NCI-H2196 (cell line): ENCODE results near the gene MSRB2.
A peak's percentile ranks its signal among the peaks of the same experiment; 100 is the strongest.
"Not testable (repeated sequence)": the region's sequence is repeated elsewhere in the genome, so short reads cannot be mapped to it uniquely, and the experiment has no call there.

Experiments used
- DNase-seq: peaks from one replicate; lab custom pipeline; 2025; ENCODE audit not compliant: unreplicated experiment; lab: John Stamatoyannopoulos, UW

MSRB2 gene

DNA sequence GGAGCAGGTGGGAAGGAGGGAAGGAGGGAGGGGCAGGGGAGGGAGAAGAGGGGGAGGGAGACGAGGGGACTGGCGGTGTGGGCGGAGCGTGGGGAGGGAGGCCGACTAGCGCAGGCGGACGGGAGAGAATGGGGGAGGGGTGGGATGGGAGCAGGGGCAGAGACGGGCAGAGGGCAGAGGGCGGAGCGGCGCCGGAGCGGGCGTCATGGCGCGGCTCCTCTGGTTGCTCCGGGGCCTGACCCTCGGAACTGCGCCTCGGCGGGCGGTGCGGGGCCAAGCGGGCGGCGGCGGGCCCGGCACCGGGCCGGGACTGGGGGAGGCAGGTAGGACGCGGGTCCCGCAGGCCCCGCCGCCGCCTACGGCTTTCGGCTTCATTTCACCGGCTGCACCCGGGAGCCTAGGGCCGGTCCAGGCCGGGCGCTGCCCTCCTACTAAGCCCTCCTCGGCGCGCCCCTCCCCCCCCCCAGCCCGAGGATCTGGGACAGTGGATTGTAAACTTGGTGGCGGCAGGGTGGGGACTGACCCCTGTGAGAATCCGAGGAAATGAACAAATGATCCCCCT, at the start of gene MSRB2:
Gene MSRB2, plus strand, starts transcription at position 176 of the 562 bp plus-strand sequence. Its CDS starts 30 bp downstream, at position 206.
- DNase-seq, result peak; percentile 71

DNA sequence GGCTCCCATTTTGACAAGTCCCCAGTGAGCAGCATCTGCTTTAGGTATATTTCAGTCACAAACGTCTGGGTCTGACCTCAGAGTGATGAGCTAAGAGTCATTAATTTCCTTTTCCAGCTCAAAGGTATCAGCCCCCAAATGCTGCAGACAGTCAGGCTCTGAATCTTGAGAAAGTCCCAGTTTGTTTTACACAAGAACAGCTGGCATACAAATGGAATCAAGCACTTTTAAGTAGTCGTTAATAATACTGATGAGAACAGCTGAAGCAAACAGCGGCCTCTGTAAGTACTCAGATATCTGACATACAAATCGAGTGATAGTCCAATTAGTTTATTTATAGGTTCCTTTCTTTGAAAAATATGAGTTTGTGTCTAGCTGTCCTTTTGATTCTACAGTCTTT, 49.4 kb upstream of the MSRB2 start:
- no peak for DNase-seq

DNA sequence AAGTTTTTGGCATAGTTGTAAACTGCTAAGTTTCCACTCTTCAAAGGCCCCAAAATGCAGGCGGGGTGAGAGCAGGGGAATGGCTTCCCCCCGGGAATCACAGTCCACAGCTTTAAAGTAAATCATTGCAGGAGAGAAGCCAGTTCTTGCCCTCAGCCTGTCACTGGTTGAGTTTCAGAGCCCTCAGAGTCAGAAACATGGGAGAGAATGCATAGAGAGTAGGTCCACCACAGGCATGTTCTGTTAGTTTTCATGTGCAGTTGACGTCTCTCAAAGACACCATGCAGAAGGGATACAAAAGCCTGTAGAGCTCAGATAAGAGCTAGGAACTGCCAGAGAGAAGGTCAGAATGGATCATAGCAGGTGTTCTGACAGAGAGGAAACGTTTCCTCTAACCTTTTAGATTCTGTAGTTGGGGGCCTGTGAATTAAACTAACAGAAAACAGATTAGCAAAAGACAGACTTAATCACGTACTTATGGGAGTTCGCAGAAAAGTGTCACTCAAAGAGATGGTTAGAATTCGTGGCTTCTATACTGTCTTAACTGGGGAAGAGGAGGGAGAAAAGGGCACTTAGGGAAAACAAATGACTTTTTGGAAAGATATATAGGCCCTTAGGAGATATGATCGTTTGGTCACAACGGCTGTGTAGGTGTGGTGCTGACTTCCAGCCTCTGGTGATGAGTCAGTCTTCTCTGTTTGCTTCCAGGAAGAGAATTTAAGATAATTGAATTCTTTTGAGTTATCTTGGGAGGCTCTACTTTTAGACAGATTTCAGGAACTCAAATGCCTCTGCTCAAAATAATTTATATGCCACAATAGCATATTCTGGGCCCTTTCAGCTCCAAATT, 48.0 kb upstream of the MSRB2 start:
- no peak for DNase-seq

- no peak for DNase-seq
Measured at GRCh38 chr10:23048191-23048590, 47.2 kb upstream of the MSRB2 start.

- no peak for DNase-seq
Measured at GRCh38 chr10:23051278-23051677, 44.1 kb upstream of the MSRB2 start.

DNA sequence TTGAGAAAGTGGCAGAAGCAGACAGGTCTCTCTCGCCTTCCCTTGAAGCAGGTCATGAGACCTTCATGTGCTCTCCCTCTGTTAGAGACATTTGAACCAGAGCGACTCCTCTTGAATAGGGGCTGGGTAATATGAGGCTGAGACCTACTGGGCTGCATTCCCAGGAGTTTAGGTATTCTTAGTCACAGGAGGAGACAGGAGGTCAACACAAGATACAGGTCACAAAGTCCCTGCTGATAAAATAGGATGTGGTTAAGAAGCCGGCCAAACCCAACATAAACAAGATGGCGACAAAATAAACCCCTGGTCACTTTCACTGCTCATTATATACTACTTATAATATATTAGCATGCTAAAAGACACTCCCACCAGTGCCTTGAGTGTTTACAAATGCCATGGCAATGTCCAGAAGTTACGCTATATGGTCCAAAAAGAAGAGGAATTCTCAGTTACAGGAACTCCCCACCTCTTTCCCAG, 43.5 kb upstream of the MSRB2 start:
- no peak for DNase-seq

- no peak for DNase-seq
Measured at GRCh38 chr10:23053036-23053435, 42.3 kb upstream of the MSRB2 start.

GRCh38 chr10:23055424-23056185, 39.8 kb upstream of the MSRB2 start:
- no peak for DNase-seq

- no peak for DNase-seq
Measured at GRCh38 chr10:23056186-23056579, 39.2 kb upstream of the MSRB2 start.

DNA sequence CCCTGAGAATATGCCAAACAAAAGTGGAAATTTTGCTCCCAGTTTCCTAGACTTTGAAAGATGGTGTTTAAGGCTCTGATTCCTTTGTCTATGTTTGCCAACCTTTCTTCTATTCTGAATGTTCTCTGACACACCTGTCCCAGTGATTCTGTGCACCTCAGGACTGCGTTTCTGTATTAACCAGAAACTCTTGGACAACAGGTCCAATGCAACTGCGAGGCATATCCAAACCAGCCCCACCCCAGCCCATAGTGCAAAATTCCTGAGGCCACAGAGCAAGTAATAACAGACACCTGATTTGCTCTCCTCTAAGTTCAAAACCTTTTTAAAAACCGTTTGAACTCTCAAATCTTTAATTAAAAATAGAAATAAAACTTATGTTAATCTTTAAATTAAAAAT, 37.0 kb upstream of the MSRB2 start:
- no peak for DNase-seq

- no peak for DNase-seq
Measured at GRCh38 chr10:23060918-23061317, 34.5 kb upstream of the MSRB2 start.

- DNase-seq, result no peak
Measured at GRCh38 chr10:23063045-23063972, 32.1 kb upstream of the MSRB2 start.

GRCh38 chr10:23063973-23064812, 31.2 kb upstream of the MSRB2 start:
- DNase-seq, result no peak

GRCh38 chr10:23064813-23065114, 30.6 kb upstream of the MSRB2 start:
- DNase-seq, result not testable (repeated sequence)

DNA sequence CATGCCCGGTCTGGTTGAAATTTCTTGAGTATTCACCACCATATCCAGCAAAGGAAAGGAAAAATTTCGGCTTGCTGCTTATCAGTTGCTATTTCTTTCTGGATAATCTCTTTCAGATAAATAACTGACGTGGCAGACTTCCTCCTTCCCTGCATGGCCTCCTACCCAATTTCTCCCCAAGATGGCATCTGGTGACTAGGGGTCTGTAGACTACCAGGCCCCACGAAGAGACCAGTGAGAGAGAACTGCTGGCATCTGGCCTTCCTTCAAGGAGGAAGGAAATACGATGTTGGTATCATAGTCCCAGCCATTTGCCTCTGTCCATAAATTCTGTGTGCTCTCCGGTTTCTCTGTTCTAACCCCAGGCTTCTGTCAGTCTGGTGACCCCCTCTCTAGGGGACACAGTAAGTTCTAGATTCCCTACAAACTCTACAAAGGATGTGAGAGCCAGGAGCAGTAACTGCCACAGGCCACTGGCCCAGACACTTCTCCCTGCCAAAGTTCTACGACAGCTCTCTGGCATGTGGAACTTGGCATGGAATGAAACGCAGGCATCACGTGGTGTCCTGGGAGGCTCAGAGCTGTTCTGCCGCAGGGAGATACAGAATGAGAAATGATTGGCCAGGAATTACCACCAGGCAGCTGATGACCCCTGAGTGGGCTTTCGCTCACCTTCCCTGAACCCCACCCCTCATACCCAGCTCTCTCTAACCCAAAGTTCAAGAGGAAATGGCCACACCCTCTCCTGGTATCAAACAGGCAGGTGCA, 30.0 kb upstream of the MSRB2 start:
- DNase-seq, result peak; percentile 56

DNA sequence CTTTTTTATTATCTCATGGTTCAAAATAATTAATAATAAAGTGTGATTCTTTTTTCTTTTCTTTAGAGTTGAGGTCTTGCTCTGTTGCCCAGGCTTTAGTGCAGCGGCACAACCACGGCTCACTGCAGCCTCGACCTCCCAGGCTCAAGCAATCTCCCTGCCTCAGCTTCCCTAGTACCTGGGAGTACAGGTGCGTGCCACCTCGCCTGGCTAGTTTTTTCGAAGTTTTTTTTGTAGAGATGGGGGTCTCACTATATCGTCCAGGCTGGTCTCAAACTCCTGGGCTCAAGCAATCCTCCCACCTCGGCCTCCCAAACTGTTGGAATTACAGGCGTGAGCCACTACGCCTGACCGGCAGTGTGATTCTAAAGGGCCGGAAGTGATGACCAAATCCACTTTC, 28.0 kb upstream of the MSRB2 start:
- DNase-seq, result no peak

GRCh38 chr10:23067939-23068775, 27.2 kb upstream of the MSRB2 start:
- DNase-seq, result peak; percentile 63
